Measurements from ENCODE around the gene ATG10.

ATG10 gene

DNA sequence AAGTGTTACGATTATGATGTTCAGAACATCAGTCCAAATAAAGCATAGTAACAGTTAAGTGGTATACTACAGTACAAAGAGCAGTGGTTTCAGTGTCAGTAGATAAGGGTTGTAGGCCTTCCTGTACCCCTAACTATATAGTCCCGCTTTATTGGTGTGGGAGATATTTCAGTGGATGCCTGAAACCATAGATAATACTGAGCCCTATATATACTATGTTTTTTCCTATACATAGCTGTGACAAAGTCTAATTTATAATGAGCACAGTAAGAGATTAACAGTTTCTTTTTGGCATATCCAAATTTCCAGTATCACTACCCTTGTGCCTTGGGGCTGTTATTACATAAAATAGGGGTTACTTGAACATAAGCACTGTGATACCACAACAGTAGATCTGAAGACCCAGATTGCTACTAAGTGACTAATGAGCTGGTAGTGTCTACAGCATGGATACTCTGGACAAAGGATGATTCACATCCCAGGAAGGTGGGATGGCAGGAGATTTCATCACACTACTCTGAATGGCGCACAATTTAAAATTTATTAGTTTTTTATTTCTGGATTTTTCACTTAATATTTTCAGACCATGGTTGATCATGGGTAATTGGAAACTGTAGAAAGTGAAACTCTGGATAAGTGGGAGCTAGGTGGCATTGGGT lies 187.1 kb downstream of the ATG10 start:
- H3K9ac ChIP-seq (ENCODE audit: low read depth, low read length), result no peak overlapping the region
- no peaks in the 10 kb centered on the region for H3K27me3 ChIP-seq (ENCODE audit: control insufficient read depth, insufficient read depth, low read length)
- no peaks in the 10 kb centered on the region for H3K36me3 ChIP-seq (ENCODE audit: control insufficient read depth, insufficient read depth, low read length)
- peaks cover 2% of the 10 kb centered on the region for H3K4me1 ChIP-seq (ENCODE audit: control insufficient read depth, insufficient read depth, low read length)
- H3K4me3 ChIP-seq (ENCODE audit: low read depth, low read length), result no peak overlapping the region
- no peaks in the 10 kb centered on the region for H3K9me3 ChIP-seq (ENCODE audit: control insufficient read depth, insufficient read depth, low read length)

- no peaks in the 10 kb centered on the region for H3K27me3 ChIP-seq (ENCODE audit: control insufficient read depth, insufficient read depth, low read length)
- no peak overlapping the region for H3K9ac ChIP-seq (ENCODE audit: low read depth, low read length)
- no peaks in the 10 kb centered on the region for H3K36me3 ChIP-seq (ENCODE audit: control insufficient read depth, insufficient read depth, low read length)
- H3K4me1 ChIP-seq (ENCODE audit: control insufficient read depth, insufficient read depth, low read length), result peaks cover 7% of the 10 kb centered on the region
- no peaks in the 10 kb centered on the region for H3K9me3 ChIP-seq (ENCODE audit: control insufficient read depth, insufficient read depth, low read length)
- no peak overlapping the region for H3K4me3 ChIP-seq (ENCODE audit: low read depth, low read length)
These were observed 189.1 kb downstream of the ATG10 start for GRCh38 chr5:82160948-82161347.

GRCh38 chr5:82162573-82162972 lies 190.8 kb downstream of the ATG10 start:
- Histone ChIP-seq H3K27me3 (ENCODE audit: control insufficient read depth, insufficient read depth, low read length) (no peaks in the 10 kb centered on the region), H3K36me3 (ENCODE audit: control insufficient read depth, insufficient read depth, low read length) (no peaks in the 10 kb centered on the region), H3K9me3 (ENCODE audit: control insufficient read depth, insufficient read depth, low read length) (no peaks in the 10 kb centered on the region), H3K4me1 (ENCODE audit: control insufficient read depth, insufficient read depth, low read length) (peaks cover 10% of the 10 kb centered on the region), H3K9ac (ENCODE audit: low read depth, low read length) (no peak overlapping the region), H3K4me3 (ENCODE audit: low read depth, low read length) (no peak overlapping the region)

DNA sequence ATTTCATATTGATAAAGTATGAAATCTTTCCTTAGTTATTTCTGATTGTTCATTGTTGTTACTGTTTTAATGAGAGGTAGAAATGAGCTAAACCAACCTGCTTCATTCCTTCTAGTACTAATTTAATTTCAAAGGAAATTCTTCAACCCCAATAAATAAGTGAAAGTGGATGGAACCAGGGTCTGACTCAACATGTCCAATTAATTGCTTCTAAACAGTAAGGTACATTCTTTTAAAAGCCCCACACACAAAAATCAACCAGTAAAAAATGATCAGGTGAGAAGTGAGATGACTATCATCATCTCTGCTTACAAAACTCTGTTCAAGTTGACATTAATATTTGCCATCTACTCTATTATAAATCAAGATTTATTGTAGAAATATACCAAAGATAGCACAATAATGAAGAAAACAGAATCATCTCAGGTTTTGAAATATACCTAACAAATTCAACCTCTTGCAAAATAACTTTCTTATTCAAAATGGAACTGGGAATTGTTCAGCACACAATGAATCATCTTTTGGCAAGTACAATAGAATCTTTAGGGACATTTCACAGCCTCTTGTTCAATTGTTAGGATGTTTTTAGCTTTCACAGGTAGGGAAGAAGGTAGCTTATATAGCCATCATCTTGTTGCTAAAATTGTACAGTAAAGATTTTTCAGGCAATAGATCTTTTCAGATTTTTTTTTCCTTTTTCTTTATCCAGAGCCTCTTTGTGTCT lies 191.8 kb downstream of the ATG10 start:
- Histone ChIP-seq H3K9ac (ENCODE audit: low read depth, low read length) (no peak overlapping the region), H3K4me1 (ENCODE audit: control insufficient read depth, insufficient read depth, low read length) (peaks cover 16% of the 10 kb centered on the region), H3K27me3 (ENCODE audit: control insufficient read depth, insufficient read depth, low read length) (no peaks in the 10 kb centered on the region), H3K36me3 (ENCODE audit: control insufficient read depth, insufficient read depth, low read length) (no peaks in the 10 kb centered on the region), H3K9me3 (ENCODE audit: control insufficient read depth, insufficient read depth, low read length) (no peaks in the 10 kb centered on the region), H3K4me3 (ENCODE audit: low read depth, low read length) (no peak overlapping the region)

DNA sequence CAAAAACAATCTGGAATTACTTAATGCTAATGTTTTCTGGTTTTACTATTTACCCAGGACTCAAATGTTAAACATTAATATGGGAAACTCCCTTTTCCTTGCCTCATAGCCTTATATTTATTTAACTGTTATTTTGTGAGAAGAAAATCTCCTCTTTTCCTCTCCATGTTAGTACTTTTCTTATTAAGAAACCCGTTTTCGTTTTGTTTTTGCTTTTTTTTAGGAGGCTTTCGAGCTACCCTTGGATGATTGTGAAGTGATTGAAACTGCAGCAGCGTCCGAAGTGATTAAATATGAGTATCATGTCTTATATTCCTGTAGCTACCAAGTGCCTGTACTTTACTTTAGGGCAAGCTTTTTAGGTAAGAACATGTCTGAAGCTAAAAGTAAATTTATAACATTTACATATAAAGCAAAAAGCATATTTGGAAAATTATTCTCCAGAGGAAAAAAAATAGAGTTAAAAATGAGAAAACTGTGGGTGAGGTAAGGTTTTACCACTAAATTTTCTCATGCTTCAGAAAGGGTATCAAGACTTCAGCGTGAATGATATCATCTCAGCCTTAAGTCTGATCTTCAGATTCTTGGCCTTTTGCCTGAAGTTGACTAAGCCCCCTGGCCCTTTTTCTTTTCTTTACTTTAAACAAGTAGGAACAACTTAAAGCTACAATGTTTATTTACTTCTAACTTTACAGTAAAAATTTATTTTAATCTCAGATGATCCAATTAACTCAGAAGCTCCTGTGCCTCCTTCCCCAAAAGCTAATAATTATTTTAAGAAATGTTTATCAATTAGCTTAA lies 192.6 kb downstream of the ATG10 start:
- no peaks in the 10 kb centered on the region for H3K36me3 ChIP-seq (ENCODE audit: control insufficient read depth, insufficient read depth, low read length)
- H3K4me1 ChIP-seq (ENCODE audit: control insufficient read depth, insufficient read depth, low read length), result peaks cover 18% of the 10 kb centered on the region
- no peak overlapping the region for H3K4me3 ChIP-seq (ENCODE audit: low read depth, low read length)
- no peak overlapping the region for H3K9ac ChIP-seq (ENCODE audit: low read depth, low read length)
- no peaks in the 10 kb centered on the region for H3K27me3 ChIP-seq (ENCODE audit: control insufficient read depth, insufficient read depth, low read length)
- H3K9me3 ChIP-seq (ENCODE audit: control insufficient read depth, insufficient read depth, low read length), result no peaks in the 10 kb centered on the region

- Histone ChIP-seq H3K4me1 (ENCODE audit: control insufficient read depth, insufficient read depth, low read length) (peaks cover 18% of the 10 kb centered on the region), H3K36me3 (ENCODE audit: control insufficient read depth, insufficient read depth, low read length) (no peaks in the 10 kb centered on the region), H3K9me3 (ENCODE audit: control insufficient read depth, insufficient read depth, low read length) (no peaks in the 10 kb centered on the region), H3K9ac (ENCODE audit: low read depth, low read length) (no peak overlapping the region), H3K27me3 (ENCODE audit: control insufficient read depth, insufficient read depth, low read length) (no peaks in the 10 kb centered on the region), H3K4me3 (ENCODE audit: low read depth, low read length) (no peak overlapping the region)
These were observed 193.3 kb downstream of the ATG10 start for GRCh38 chr5:82164977-82165713.

DNA sequence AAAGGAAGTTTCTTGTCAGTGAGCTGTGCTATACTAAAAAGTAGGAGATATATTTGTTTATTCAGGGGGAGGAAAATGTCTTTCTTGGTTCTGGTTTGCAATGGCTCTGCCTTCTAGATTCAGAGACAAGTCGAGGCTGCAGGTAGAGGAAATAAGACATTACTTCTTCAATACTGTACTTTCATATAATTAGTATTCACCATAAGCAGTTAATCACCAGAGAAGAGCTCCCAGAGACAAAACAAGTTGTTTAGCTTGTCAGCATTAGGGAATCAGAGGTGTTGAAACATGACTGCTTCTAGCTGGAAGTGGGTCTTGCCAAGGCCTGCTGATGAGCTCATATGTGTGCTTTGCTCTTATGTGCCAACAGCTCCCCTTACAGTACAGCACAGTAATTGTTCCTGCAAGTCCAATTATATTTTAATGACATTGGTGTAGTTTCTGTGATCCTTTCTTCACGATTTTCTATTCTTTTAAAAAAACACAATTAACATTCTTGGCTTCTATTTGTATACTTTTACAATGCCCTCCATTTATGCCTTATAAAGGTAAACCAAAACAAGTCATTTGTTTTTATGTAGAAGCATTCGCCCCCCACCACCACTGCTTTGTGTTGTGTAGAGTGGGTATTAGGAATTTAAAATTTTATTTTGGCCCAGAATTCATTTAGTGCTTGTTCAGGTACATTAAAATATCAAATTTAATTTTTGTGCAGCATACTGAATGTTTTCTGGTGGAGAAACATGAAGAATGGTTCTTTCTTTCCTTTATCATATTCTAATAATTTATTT lies 194.1 kb downstream of the ATG10 start:
- Histone ChIP-seq H3K4me1 (ENCODE audit: control insufficient read depth, insufficient read depth, low read length) (peaks cover 18% of the 10 kb centered on the region), H3K9me3 (ENCODE audit: control insufficient read depth, insufficient read depth, low read length) (no peaks in the 10 kb centered on the region), H3K27me3 (ENCODE audit: control insufficient read depth, insufficient read depth, low read length) (no peaks in the 10 kb centered on the region), H3K36me3 (ENCODE audit: control insufficient read depth, insufficient read depth, low read length) (no peaks in the 10 kb centered on the region), H3K4me3 (ENCODE audit: low read depth, low read length) (no peak overlapping the region), H3K9ac (ENCODE audit: low read depth, low read length) (no peak overlapping the region)

GRCh38 chr5:82167372-82167935 lies 195.6 kb downstream of the ATG10 start:
- Histone ChIP-seq H3K4me3 (ENCODE audit: low read depth, low read length) (no peak overlapping the region), H3K36me3 (ENCODE audit: control insufficient read depth, insufficient read depth, low read length) (no peaks in the 10 kb centered on the region), H3K9me3 (ENCODE audit: control insufficient read depth, insufficient read depth, low read length) (no peaks in the 10 kb centered on the region), H3K4me1 (ENCODE audit: control insufficient read depth, insufficient read depth, low read length) (peaks cover 18% of the 10 kb centered on the region), H3K27me3 (ENCODE audit: control insufficient read depth, insufficient read depth, low read length) (no peaks in the 10 kb centered on the region), H3K9ac (ENCODE audit: low read depth, low read length) (no peak overlapping the region)

GRCh38 chr5:82168294-82168693 lies 196.5 kb downstream of the ATG10 start:
- Histone ChIP-seq H3K36me3 (ENCODE audit: control insufficient read depth, insufficient read depth, low read length) (no peaks in the 10 kb centered on the region), H3K9ac (ENCODE audit: low read depth, low read length) (no peak overlapping the region), H3K9me3 (ENCODE audit: control insufficient read depth, insufficient read depth, low read length) (no peaks in the 10 kb centered on the region), H3K4me3 (ENCODE audit: low read depth, low read length) (no peak overlapping the region), H3K27me3 (ENCODE audit: control insufficient read depth, insufficient read depth, low read length) (no peaks in the 10 kb centered on the region), H3K4me1 (ENCODE audit: control insufficient read depth, insufficient read depth, low read length) (peaks cover 18% of the 10 kb centered on the region)

- no peak overlapping the region for H3K4me3 ChIP-seq (ENCODE audit: low read depth, low read length)
- H3K9ac ChIP-seq (ENCODE audit: low read depth, low read length), result no peak overlapping the region
- H3K27me3 ChIP-seq (ENCODE audit: control insufficient read depth, insufficient read depth, low read length), result no peaks in the 10 kb centered on the region
- peaks cover 16% of the 10 kb centered on the region for H3K4me1 ChIP-seq (ENCODE audit: control insufficient read depth, insufficient read depth, low read length)
- no peaks in the 10 kb centered on the region for H3K9me3 ChIP-seq (ENCODE audit: control insufficient read depth, insufficient read depth, low read length)
- H3K36me3 ChIP-seq (ENCODE audit: control insufficient read depth, insufficient read depth, low read length), result no peaks in the 10 kb centered on the region
These were observed 198.1 kb downstream of the ATG10 start for GRCh38 chr5:82169892-82170291.
